ENCODE measurements around the gene VSIG4.

GRCh38 chrX:66035667-66036066, 4.2 kb downstream of the VSIG4 start:
- TF ChIP-seq CTCF (IDR thresholded peaks at IDR 0.05; ENCODE audit: low read depth, low read length) (no peak), POLR2A (IDR thresholded peaks at IDR 0.05; ENCODE audit: extremely low read depth, insufficient read length) (no peak), MYC (IDR thresholded peaks at IDR 0.05; ENCODE audit: low read depth, low read length) (no peak)
- TF ChIP-seq, protein P1, sequence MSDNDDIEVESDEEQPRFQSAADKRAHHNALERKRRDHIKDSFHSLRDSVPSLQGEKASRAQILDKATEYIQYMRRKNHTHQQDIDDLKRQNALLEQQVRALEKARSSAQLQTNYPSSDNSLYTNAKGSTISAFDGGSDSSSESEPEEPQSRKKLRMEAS (IDR thresholded peaks at IDR 0.05; ENCODE audit: low read depth, low read length) = no peak
